ENCODE measurements around the gene CRISPLD2.
"Not testable (repeated sequence)": the region's sequence is repeated elsewhere in the genome, so short reads cannot be mapped to it uniquely, and the experiment has no call there.

The CRISPLD2 gene

GRCh38 chr16:84930298-84931106 lies 110.7 kb downstream of the CRISPLD2 start:
- DNase-seq (ENCODE audit: low read depth, low spot score), result no peak

- DNase-seq (ENCODE audit: low read depth, low spot score), result no peak
Observed at GRCh38 chr16:84931107-84931494, 111.3 kb downstream of the CRISPLD2 start.

- DNase-seq (ENCODE audit: low read depth, low spot score), result no peak
Observed at GRCh38 chr16:84931506-84931905, 111.7 kb downstream of the CRISPLD2 start.

- no peak for DNase-seq (ENCODE audit: low read depth, low spot score)
Observed at GRCh38 chr16:84932681-84933080, 112.9 kb downstream of the CRISPLD2 start.

GRCh38 chr16:84933774-84934631 lies 114.2 kb downstream of the CRISPLD2 start:
- no peak for DNase-seq (ENCODE audit: low read depth, low spot score)

- no peak for DNase-seq (ENCODE audit: low read depth, low spot score)
Observed at GRCh38 chr16:84937196-84938005, 117.6 kb downstream of the CRISPLD2 start.

GRCh38 chr16:84938616-84939015 lies 118.8 kb downstream of the CRISPLD2 start:
- DNase-seq (ENCODE audit: low read depth, low spot score), result not testable (repeated sequence)

GRCh38 chr16:84940670-84941551 lies 121.1 kb downstream of the CRISPLD2 start:
- DNase-seq (ENCODE audit: low read depth, low spot score), result peak; percentile 50

GRCh38 chr16:84941921-84942320 lies 122.1 kb downstream of the CRISPLD2 start:
- DNase-seq (ENCODE audit: low read depth, low spot score), result no peak

GRCh38 chr16:84942786-84943185 lies 123.0 kb downstream of the CRISPLD2 start:
- DNase-seq (ENCODE audit: low read depth, low spot score), result no peak

GRCh38 chr16:84943620-84944019 lies 123.8 kb downstream of the CRISPLD2 start:
- DNase-seq (ENCODE audit: low read depth, low spot score), result no peak

- DNase-seq (ENCODE audit: low read depth, low spot score), result no peak
Observed at GRCh38 chr16:84947022-84947421, 127.2 kb downstream of the CRISPLD2 start.

- DNase-seq (ENCODE audit: low read depth, low spot score), result no peak
Observed at GRCh38 chr16:84947996-84948850, 128.4 kb downstream of the CRISPLD2 start.

GRCh38 chr16:84948851-84949610 lies 129.2 kb downstream of the CRISPLD2 start:
- DNase-seq (ENCODE audit: low read depth, low spot score), result no peak

- DNase-seq (ENCODE audit: low read depth, low spot score), result no peak
Observed at GRCh38 chr16:84949772-84950436, 130.1 kb downstream of the CRISPLD2 start.

- DNase-seq (ENCODE audit: low read depth, low spot score), result no peak
Observed at GRCh38 chr16:84950906-84951305, 131.1 kb downstream of the CRISPLD2 start.

GRCh38 chr16:84952335-84953189 lies 132.8 kb downstream of the CRISPLD2 start:
- DNase-seq (ENCODE audit: low read depth, low spot score), result peak; percentile 76

Measured in smooth muscle cell of the brain vasculature (primary cell).